Hypothalamus (tissue), 51 donors: ENCODE results near the gene GOT2.
"Not testable (repeated sequence)": the region's sequence is repeated elsewhere in the genome, so short reads cannot be mapped to it uniquely, and the experiment has no call there.

ENCODE experiments used
- DNase-seq, 51 donors: peaks; one replicate each; lab custom pipeline; 2025; lab: John Stamatoyannopoulos, UW

GOT2 gene

GRCh38 chr16:58659911-58660310 is 74.2 kb downstream of the GOT2 start:
- not testable (repeated sequence) for DNase-seq

GRCh38 chr16:58658796-58659211 is 75.3 kb downstream of the GOT2 start:
- DNase-seq: no peak
